ENCODE measurements around the gene PEAK3. TPM values are rescaled to one million over a fixed set of nuclear protein-coding genes. Genes with fewer than 3 reads are reported as not detected.

PEAK3 gene
- total RNA-seq, 1 donor from 2014 or later = 2.0 TPM

- H3K27me3 ChIP-seq = no peaks in the 10 kb centered on the region
- peak overlapping the region; percentile 64 to 88 for H3K4me3 ChIP-seq
- DNase-seq (ENCODE audit: extremely low spot score in 2 of 2) = no peak
- intact Hi-C loops (cut with DNase I) = no loop called here
- TF ChIP-seq CTCF (IDR thresholded peaks at IDR 0.05) (no peak), POLR2AphosphoS5 (IDR thresholded peaks at IDR 0.05; ENCODE audit: insufficient read depth in 1 of 2, low read depth in 1 of 2) (no peak), POLR2A (IDR thresholded peaks at IDR 0.05) (no peak)
- peaks cover 0 to 4% of the 10 kb centered on the region in 2 donors for H3K36me3 ChIP-seq
- H3K9me3 ChIP-seq = no peaks in the 10 kb centered on the region
- peak overlapping the region; percentile 50 for H3K27ac ChIP-seq
- peaks cover 65% of the 10 kb centered on the region for H3K4me1 ChIP-seq
These were observed 47.1 kb upstream of the PEAK3 start for GRCh38 chr19:2329149-2329478.

- peak within 1 kb of the TSS; percentile 50 for H3K27ac ChIP-seq
- no peak for DNase-seq (ENCODE audit: extremely low spot score in 2 of 2)
- TF ChIP-seq POLR2AphosphoS5 (IDR thresholded peaks at IDR 0.05; ENCODE audit: insufficient read depth in 1 of 2, low read depth in 1 of 2) (peak; percentile 77 to 83), POLR2A (IDR thresholded peaks at IDR 0.05) (peak in 1 of 2 donors; percentile 48), CTCF (IDR thresholded peaks at IDR 0.05) (no peak)
- H3K27me3 ChIP-seq = no peaks in the 10 kb centered on the region
- intact Hi-C loops (cut with DNase I) = no loop called here
- no peaks in the 10 kb centered on the region for H3K9me3 ChIP-seq
- peaks cover 65% of the 10 kb centered on the region for H3K4me1 ChIP-seq
- H3K36me3 ChIP-seq = peaks cover 0 to 9% of the 10 kb centered on the region in 2 donors
- H3K4me3 ChIP-seq = peak within 1 kb of the TSS; percentile 64 to 88
These were observed 46.6 kb upstream of the PEAK3 start, which contains the start of the genes LSM7 and SPPL2B for GRCh38 chr19:2328401-2329148. TSS of gene LSM7 (minus strand) at chr19:2328586. CDS start at chr19:2328566, 20 bp downstream. TSS of gene SPPL2B (plus strand) at chr19:2328684. CDS start at chr19:2328710, 26 bp downstream.

- intact Hi-C loops (cut with DNase I) = no loop called here
- TF ChIP-seq CTCF (IDR thresholded peaks at IDR 0.05) = no peak
- peaks cover 0 to 15% of the 10 kb centered on the region in 2 donors for H3K36me3 ChIP-seq
- H3K27ac ChIP-seq = no peak overlapping the region
- no peaks in the 10 kb centered on the region for H3K27me3 ChIP-seq
- peak overlapping the region; percentile 64 to 88 for H3K4me3 ChIP-seq
- H3K9me3 ChIP-seq = no peaks in the 10 kb centered on the region
- H3K4me1 ChIP-seq = peaks cover 58% of the 10 kb centered on the region
- DNase-seq (ENCODE audit: extremely low spot score in 2 of 2) = no peak
These were observed 45.9 kb upstream of the PEAK3 start for GRCh38 chr19:2327773-2328400.

- H3K9me3 ChIP-seq = no peaks in the 10 kb centered on the region
- H3K4me1 ChIP-seq = peaks cover 47% of the 10 kb centered on the region
- H3K36me3 ChIP-seq = peaks cover 0 to 18% of the 10 kb centered on the region in 2 donors
- intact Hi-C loops (cut with DNase I) = no loop called here
- H3K27ac ChIP-seq = no peak overlapping the region
- DNase-seq (ENCODE audit: extremely low spot score in 2 of 2) = no peak
- no peaks in the 10 kb centered on the region for H3K27me3 ChIP-seq
- H3K4me3 ChIP-seq = peak overlapping the region; percentile 64 to 88
- TF ChIP-seq CTCF (IDR thresholded peaks at IDR 0.05) = no peak
- TF ChIP-seq POLR2A (IDR thresholded peaks at IDR 0.05) = no peak
- TF ChIP-seq POLR2AphosphoS5 (IDR thresholded peaks at IDR 0.05; ENCODE audit: insufficient read depth in 1 of 2, low read depth in 1 of 2) = no peak
These were observed 44.9 kb upstream of the PEAK3 start for GRCh38 chr19:2326699-2327360.
